Measurements from ENCODE around the gene PKP1.

The PKP1 gene

GRCh38 chr1:201281573-201281972 is 1.7 kb upstream of the PKP1 start:
- DNase-seq (ENCODE audit: low read depth): no peak

DNA sequence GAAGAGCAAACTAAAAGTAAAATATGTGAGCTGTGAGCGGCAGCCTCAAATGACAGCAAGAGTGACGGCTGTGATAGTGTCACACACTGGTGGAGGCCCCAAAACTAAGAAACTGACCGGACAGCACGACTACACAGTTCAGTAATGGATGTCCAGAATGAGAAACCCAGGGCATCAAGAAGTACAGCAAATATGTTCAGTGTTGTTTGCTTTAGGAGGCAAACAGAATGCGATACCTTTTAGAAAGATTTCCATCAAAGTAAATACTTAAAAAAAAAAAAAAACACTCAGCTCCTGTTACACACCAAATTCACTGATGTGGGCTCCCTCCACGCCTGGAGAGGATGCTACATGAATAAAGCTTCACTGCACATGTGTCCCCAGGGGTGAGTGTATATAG is 1.1 kb upstream of the PKP1 start:
- DNase-seq (ENCODE audit: low read depth): no peak

DNA sequence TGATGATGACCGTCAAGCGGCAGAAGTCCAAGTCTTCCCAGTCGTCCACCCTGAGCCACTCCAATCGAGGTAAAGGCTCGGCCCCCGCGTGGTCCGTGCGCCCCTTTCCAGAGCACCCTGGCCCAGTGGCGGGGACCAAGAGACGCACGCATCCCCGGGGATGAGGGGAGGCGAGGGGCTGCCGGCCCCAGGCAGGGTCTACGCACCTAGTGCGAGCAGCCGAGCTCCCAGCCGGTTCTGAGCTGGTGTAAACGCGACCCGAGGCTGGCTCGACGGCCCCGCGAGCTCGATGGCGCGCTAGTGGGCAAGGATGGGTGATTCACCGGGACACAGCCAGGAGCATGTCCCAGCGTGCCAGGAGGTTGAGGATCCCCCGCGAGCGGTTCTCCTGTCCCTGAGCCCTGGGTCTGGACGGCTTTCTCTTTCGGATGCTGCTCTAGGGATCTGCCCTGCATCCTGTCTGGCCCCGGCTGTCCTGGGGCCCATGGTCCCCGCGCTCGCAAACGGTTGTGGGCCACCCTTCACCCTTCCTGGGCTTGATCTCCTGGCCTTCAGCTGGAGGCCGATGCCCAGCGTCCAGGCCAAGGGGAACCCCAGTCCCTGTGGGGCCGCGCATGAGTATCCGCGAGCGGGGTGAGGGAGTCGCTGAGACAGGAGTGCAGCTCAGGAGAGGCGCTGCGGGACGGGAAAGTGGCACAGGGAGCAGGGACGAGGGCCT is 689 bp downstream of the PKP1 start:
- DNase-seq (ENCODE audit: low read depth): no peak

DNA sequence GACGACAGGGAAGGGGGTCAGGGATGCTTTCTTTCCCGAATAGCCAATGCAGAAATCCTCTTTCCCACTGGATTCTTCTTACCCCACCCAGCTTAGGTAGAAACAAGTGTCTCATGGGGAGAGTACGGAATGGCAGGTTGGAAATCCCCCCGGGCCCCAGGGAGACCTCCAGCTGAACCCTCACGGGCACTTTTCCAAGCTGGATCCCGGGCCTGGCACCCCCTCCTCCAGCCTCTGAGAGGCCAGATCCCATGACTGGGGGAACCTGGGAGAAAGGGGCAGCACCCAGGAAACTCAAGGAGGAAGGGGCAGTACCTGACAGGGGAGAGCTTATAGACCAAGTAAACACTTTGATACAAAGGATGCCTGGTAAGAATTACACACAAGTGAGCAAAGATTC is 1.3 kb downstream of the PKP1 start:
- no peak for DNase-seq (ENCODE audit: low read depth)

GRCh38 chr1:201285846-201286245 is 2.5 kb downstream of the PKP1 start:
- no peak for DNase-seq (ENCODE audit: low read depth)

- no peak for DNase-seq (ENCODE audit: low read depth)
Observed at GRCh38 chr1:201286445-201286844, 3.1 kb downstream of the PKP1 start.

- no peak for DNase-seq (ENCODE audit: low read depth)
Observed at GRCh38 chr1:201288007-201288406, 4.7 kb downstream of the PKP1 start.

DNA sequence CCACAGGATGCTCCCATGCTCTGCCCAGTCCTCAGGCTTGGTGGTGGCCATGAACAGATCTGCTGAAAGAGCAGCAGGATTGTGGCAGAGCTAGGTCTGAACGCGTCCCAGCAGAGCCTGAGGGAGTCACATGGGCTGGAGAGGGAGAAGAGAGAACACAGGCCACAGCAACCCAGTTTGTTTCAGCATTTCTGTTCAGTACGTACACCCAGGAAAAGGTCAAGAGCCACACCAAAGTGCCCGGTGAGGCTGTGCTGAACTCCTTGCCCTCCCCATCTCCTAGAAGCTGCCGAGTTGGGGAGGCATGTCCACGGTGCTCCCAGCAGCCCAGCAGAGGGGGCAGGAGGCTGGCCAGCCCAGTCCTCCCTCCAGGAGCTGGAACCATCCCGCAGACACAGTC is 5.5 kb downstream of the PKP1 start:
- DNase-seq (ENCODE audit: low read depth): no peak

DNA sequence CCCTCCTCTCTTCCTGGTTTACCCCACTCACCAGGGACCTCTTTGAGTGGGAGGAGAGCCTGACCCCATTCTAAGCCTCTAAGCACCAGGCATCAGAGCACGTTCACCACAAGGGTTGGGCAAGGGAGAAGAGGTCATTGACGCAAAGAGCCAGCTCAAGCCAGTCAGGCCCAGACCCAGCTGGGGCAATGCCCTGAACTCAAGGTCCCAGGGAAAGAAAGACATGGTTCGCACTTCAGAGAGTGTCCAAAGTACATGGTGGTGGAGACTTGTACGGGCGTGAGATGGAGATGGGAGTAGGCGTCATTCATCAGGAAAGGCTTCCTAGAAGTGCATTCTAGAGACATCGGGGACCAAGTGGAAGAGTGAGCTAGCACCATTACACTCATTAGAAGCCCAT is 7.2 kb downstream of the PKP1 start:
- no peak for DNase-seq (ENCODE audit: low read depth)

GRCh38 chr1:201291916-201292315 is 8.6 kb downstream of the PKP1 start:
- no peak for DNase-seq (ENCODE audit: low read depth)

DNA sequence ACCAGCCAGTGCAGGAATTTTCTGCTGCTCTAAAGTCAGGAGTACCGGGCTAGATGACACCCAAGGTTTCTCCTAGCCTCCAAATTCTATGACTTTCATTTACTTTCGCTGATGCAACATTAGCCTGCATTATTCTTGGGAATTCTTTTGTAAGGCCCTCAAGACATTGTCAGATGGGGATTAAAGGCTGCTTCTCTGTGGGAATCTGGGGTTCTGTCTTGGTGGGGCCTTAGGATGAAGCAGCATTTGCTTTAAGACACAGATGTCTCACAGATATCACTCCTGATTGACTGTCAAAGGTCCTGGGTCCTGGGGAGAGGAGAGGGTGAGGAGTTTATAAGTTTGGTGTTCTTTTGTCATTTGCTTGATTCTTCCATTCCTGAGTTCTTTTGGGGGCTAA is 11.6 kb downstream of the PKP1 start:
- DNase-seq (ENCODE audit: low read depth): no peak

- DNase-seq (ENCODE audit: low read depth): no peak
Observed at GRCh38 chr1:201295346-201295745, 12.0 kb downstream of the PKP1 start.

GRCh38 chr1:201295861-201296260 is 12.6 kb downstream of the PKP1 start:
- DNase-seq (ENCODE audit: low read depth): peak; percentile 61

- DNase-seq (ENCODE audit: low read depth): no peak
Observed at GRCh38 chr1:201296352-201296751, 13.0 kb downstream of the PKP1 start.

DNA sequence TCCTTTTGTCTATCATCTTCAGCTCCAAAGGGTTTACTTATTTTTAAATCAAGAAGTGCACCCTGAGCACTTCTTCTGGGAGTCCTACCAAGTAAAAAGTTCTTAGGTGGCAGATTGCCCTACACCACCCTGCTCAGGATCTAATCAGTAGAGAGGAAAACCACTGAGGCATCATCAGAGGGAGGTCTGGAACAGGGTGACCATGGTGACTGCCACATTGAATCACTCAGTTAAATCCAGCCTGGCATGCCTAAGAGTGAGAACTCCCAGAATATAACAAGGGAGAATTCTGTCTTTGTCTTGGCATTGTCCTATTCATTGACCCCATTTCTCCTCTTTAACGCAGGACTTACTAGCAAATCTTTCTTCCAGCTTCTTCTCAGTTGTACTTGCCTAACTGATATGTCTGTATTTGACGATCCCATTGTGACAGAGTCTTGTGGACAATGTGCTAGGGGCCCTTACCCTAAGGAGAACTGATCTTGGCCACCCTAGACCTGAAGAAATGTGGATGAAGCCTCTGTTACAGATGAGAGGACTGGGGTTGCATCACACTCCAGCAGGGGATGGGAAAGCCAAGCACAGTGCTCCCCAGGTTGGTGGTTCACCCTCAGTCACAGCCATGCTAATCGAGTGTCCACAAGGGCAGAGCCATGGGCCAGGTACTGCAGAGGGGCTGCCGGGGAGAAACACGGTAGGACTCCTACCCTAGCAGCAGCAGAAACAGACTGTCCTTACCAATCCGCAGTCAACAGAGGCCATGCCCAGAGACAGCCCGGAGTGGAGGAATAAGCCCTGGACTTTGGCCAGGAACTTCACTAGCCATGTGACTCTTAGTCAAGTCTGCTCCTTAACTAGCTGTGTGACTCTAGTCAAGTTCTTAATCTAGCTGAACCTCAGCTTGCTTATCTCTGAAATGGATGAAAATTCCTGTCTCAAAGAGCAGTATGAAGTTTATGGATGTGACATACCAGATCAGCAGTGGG is 15.4 kb downstream of the PKP1 start:
- DNase-seq (ENCODE audit: low read depth): no peak

DNA sequence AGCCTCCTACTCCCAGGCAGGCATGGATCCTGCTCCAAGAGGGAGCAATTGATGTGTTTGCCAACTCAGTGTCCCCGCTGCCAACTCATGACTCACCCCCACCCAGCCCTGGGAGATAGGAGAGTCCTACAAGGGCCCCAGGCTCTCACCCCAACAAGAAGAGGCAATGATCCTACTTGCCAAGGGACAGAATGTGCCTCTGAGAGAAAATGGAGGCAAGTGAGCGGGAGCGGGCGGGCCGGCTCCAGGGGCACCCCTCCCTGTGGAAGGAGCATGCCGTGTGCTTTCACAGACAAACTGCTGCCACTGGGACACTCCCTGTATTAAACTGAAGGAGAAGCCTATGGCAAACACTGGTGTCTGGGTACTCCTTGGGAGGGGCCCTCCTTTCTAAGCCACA is 16.7 kb downstream of the PKP1 start:
- no peak for DNase-seq (ENCODE audit: low read depth)

- DNase-seq (ENCODE audit: low read depth): no peak
Observed at GRCh38 chr1:201300641-201301040, 17.3 kb downstream of the PKP1 start.

GRCh38 chr1:201302163-201303152 is 19.2 kb downstream of the PKP1 start:
- DNase-seq (ENCODE audit: low read depth): no peak

- no peak for DNase-seq (ENCODE audit: low read depth)
Observed at GRCh38 chr1:201304126-201304525, 20.8 kb downstream of the PKP1 start.

GRCh38 chr1:201305815-201306214 is 22.5 kb downstream of the PKP1 start:
- no peak for DNase-seq (ENCODE audit: low read depth)

GRCh38 chr1:201307231-201307630 is 23.9 kb downstream of the PKP1 start:
- no peak for DNase-seq (ENCODE audit: low read depth)
